H1 (cell line): Measurements from ENCODE around the gene APOO.

Experiments
- CHD1 ChIP-seq: IDR thresholded peaks from 2 replicates; pipeline ENCODE4 v1.6.1; 2012; ENCODE audit warnings: low read depth, low read length, improper control_type of control experiment
- RAD21 ChIP-seq, 2 experiments: IDR thresholded peaks in 1 of 2; conservative IDR thresholded peaks in 1 of 2; 2 replicates each; pipeline ENCODE4 v1.6.1; 2011; ENCODE audit warnings: low read depth in 2 of 2, low read length in 2 of 2, improper control_type of control experiment in 1 of 2, inconsistent platforms in 1 of 2, mild to moderate bottlenecking in 1 of 2, moderate library complexity in 1 of 2
- YY1 ChIP-seq: IDR thresholded peaks from 2 replicates; pipeline ENCODE4 v1.6.1; 2011; ENCODE audit warnings: low read depth, mild to moderate bottlenecking, low read length
- TF ChIP-seq, protein P1 (sequence below), 3 experiments: IDR thresholded peaks; 1 replicate in 2 of 3; 2 replicates in 1 of 3; pipeline versions ENCODE4 v1.5.1 to v1.6.1; 2011; ENCODE audit warnings: low read length in 3 of 3, mild to moderate bottlenecking in 3 of 3, inconsistent platforms in 2 of 3, low read depth in 1 of 3, moderate library complexity in 1 of 3; ENCODE audit not compliant: insufficient read depth in 1 of 3; ENCODE audit errors: control extremely low read depth in 1 of 3

DNA sequence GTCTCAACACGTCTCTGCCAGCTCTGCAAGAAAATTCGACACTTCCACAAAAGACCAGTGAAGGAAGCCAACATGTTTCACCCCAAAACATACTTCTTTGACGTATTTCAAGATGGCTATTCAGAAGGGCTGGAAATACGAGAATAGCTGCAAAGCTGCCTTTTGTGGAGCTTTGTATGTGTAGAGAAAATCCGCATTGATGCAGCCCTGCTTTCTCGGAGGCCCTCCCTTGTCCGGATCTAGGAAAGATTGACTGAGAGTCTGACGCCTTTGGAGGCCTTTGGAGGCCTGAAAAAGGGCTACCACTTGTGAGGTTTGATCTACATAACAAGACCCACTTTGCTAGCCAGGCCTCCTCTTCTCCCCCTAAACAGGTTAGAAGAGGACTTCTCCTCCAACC lies 112.5 kb downstream of the APOO start:
- TF ChIP-seq YY1: no peak
- TF ChIP-seq CHD1: no peak
- TF ChIP-seq RAD21 (IDR thresholded peaks at IDR 0.05 in 1 of 2, conservative IDR thresholded peaks at IDR 0.05 in 1 of 2; ENCODE audit: low read depth in 2 of 2, low read length in 2 of 2): no peak
- TF ChIP-seq, protein P1, sequence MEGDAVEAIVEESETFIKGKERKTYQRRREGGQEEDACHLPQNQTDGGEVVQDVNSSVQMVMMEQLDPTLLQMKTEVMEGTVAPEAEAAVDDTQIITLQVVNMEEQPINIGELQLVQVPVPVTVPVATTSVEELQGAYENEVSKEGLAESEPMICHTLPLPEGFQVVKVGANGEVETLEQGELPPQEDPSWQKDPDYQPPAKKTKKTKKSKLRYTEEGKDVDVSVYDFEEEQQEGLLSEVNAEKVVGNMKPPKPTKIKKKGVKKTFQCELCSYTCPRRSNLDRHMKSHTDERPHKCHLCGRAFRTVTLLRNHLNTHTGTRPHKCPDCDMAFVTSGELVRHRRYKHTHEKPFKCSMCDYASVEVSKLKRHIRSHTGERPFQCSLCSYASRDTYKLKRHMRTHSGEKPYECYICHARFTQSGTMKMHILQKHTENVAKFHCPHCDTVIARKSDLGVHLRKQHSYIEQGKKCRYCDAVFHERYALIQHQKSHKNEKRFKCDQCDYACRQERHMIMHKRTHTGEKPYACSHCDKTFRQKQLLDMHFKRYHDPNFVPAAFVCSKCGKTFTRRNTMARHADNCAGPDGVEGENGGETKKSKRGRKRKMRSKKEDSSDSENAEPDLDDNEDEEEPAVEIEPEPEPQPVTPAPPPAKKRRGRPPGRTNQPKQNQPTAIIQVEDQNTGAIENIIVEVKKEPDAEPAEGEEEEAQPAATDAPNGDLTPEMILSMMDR (IDR thresholded peaks at IDR 0.05; ENCODE audit: control extremely low read depth in 1 of 3, insufficient read depth in 1 of 3, low read depth in 1 of 3, low read length in 3 of 3): no peak
